H1 (cell line): Measurements from ENCODE around the gene GFM1. TPM values are rescaled to one million over a fixed set of nuclear protein-coding genes. Genes with fewer than 3 reads are reported as not detected.

Experiments used
- CBX8 ChIP-seq: fragments of 300-800, 300-1000 bp; sonication (generic); IDR thresholded peaks from 2 replicates; pipeline ENCODE4 v1.7.1; 2016; ENCODE audit warnings: low read depth, low read length, borderline replicate concordance
- HDAC2 ChIP-seq, 2 experiments: fragments of 300-600 bp in 1 of 2; sonication (generic) in 1 of 2; IDR thresholded peaks; 2 replicates each; pipeline ENCODE4 v1.6.1; 2011 to 2012; ENCODE audit warnings: low read depth in 2 of 2, low read length in 2 of 2, mild to moderate bottlenecking in 2 of 2, moderate library complexity in 2 of 2, borderline replicate concordance in 1 of 2, inconsistent platforms in 1 of 2
- SIN3A ChIP-seq, 2 experiments: IDR thresholded peaks in 1 of 2; conservative IDR thresholded peaks in 1 of 2; 2 replicates each; pipeline ENCODE4 v1.6.1; 2011 to 2012; ENCODE audit warnings: low read length in 2 of 2, improper control_type of control experiment in 1 of 2, low read depth in 1 of 2, mild to moderate bottlenecking in 1 of 2
- SUZ12 ChIP-seq: fragments of 200-600 bp; sonication (generic); IDR thresholded peaks from 2 replicates; pipeline ENCODE4 v1.6.1; 2012; ENCODE audit warnings: mild to moderate bottlenecking, inconsistent platforms, low read length, moderate library complexity, mixed read lengths
- polyA plus RNA-seq, 7 experiments: library from polyadenylated mRNA; depleted of rRNA in 3 of 7; stranded (reverse) in 5 of 7; unstranded in 2 of 7; fragments of >200 nt in 5 of 7; fragments of 200-250 nt in 2 of 7; gene quantifications; 1 replicate in 5 of 7; 2 replicates in 1 of 7; 4 replicates in 1 of 7; pipeline versions ENCODE4 v1.2.1 to v1.2.3, GENCODE V29; 2011 to 2013; ENCODE audit warnings: missing spikeins in 2 of 7, mixed read lengths in 2 of 7
- total RNA-seq: library from RNA; stranded (reverse); fragmentation: NEBNext Ultra II Directional; extraction: Animal tissue kit (Norgen Biotek cat#: 25700); gene quantifications from 2 replicates; pipeline ENCODE4 v1.2.1, GENCODE V29; 2021

GFM1 gene
- total and polyA plus RNA-seq, 2 of the 8 experiments (the other 6 are each of a cell fraction or from before 2014, with no cell fraction given), result 10.9 to 45.3 TPM

DNA sequence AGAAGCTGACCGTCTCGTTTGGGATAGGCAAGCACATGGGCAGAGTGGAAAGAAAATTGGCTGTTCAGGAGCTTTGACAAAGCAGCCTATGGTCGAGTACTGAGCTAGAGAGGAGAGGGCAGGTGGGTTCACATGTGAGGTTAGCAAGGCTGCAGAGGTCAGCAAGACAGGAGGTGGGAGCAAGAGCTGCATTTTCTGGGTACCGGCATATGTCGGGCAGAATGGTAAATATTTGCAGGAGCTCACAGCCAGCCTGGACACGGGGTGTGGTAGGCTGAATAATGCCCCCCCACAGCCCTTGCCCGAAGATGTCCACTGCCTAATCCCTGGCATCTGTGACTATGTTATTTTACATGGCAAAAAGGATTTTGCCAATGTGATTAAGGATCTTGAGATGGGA, 79.7 kb downstream of the GFM1 start (continued):
- TF ChIP-seq SUZ12 (no peak), CBX8 (no peak), SIN3A (conservative IDR thresholded peaks at IDR 0.05 in 1 of 2, IDR thresholded peaks at IDR 0.05 in 1 of 2; ENCODE audit: low read depth in 1 of 2, low read length in 2 of 2) (no peak), HDAC2 (IDR thresholded peaks at IDR 0.05; ENCODE audit: borderline replicate concordance in 1 of 2, low read depth in 2 of 2, low read length in 2 of 2) (no peak)
